ENCODE data around the gene PLXNB2. TPM values are rescaled to one million over a fixed set of nuclear protein-coding genes. Genes with fewer than 3 reads are reported as not detected.
A peak's percentile ranks its signal among the peaks of the same experiment; 100 is the strongest.

PLXNB2 gene
- total RNA-seq, 1 experiment from 2014 or later = 42.4 TPM

DNA sequence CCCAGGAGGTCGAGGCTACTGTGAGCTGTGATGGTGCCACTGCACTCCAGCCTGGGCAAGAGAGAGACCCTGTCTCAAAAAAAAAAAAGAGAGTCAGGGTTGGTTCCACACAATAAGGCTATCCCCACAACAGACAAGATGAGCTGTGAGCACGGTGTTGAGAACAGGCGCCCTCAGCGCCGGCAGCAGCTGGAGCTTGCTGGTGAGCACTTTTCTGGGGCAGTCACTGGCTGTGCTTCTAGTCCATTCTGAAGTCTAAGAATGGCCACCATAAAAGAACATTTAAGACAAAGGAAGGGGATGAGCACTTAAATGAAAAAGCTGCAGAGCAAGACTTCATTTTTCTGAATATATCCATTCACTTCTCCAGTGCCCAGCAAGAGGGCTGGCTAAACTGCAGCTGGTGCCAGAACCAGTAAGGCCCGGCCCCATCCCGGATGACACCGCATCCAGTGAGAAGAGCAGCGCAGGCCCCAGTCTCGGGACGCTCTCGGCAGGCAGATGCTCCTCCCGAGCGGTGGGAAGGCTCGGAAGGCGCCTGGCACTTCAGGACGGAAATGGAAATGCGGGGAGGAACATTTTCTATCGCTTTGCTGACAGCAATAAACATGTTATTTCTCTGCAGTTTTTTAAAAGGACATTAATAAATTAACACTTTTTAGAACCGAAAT lies 74.8 kb downstream of the PLXNB2 start:
- DNase-seq (ENCODE audit: low read depth) = no peak

DNA sequence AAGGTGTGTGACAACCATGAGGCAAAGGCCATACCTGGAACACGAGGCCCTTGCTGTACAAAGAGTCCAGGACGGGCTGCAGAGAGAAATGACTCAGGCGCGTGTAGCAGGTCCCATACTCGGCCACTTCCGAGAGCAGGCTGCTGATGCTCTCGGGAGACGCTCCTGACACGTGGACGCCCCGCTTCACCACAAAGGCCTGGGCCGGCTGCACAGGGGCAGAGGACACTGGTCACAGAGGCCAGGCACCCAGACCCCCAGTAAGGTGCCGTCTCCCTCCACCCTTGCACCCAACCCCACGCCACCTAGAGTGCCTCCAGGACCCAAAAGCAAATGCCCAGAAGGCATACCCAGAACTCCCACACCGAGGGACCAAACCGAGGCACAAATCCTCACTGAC lies 78.1 kb downstream of the PLXNB2 start:
- DNase-seq (ENCODE audit: low read depth) = no peak

DNA sequence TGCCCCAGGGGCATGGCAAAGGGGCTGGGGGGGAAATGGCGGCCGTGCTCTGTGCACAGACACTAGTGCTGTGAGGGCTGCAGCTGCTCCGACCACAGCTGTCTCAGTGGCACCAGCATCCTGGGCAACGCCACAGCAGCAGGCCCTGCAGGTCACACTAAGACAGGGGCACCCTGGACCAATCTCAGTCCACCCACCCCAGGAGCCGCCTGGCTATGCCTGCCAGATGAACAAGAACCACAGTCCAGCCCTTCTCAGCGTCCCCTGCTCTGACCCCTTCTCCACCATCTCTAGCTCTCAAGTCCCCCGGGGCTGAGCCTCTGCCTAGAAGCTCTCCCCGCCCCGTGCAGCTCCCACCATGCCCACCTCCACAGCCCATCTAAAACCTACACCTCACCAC lies 79.1 kb downstream of the PLXNB2 start:
- no peak for DNase-seq (ENCODE audit: low read depth)

DNA sequence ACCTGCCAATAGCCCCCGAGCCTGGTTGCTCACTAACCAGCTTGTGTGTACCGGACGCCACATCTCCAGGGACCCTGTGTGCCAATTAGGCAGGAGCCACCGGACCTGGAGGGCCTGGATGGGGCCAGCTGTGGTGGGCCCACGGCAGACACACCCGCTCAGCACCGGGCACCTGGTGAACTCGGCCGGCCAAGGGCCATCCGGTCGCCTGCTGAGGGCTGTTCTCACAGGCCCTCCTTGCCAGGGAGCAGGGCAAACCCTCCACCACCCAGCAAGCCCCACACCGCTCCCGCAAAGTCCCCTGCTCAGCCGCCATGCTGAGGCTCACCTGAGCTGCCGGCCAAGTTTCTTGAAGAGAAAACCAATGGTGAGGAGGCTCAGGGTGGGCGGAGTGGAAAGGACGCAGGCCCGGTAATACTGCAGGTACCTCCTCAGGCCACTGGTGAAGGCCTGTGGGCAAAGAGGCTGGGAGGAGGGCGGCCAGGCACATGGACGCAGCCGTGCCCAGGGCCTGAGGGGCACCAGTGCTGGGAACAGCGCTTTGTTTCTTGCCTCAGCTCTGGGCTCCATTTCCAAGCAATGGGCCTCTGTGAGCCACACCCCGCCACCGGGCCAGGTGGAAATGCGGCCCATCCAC lies 79.7 kb downstream of the PLXNB2 start:
- DNase-seq (ENCODE audit: low read depth) = no peak

DNA sequence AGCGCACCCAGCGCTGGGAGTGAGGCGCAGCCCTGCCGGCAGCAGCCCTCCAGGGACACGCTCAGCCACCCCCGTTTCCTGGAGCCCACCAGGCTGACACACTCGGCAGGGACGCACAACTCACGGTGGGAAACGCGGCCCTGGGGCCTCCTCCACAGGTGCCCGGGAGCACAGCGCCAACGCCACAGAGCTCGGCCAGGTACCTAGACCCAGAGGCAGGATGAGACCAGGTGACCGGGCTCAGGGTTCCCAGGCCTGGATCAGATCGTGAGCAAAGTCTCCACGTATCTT lies 80.6 kb downstream of the PLXNB2 start:
- peak; percentile 1 for DNase-seq (ENCODE audit: low read depth)

DNA sequence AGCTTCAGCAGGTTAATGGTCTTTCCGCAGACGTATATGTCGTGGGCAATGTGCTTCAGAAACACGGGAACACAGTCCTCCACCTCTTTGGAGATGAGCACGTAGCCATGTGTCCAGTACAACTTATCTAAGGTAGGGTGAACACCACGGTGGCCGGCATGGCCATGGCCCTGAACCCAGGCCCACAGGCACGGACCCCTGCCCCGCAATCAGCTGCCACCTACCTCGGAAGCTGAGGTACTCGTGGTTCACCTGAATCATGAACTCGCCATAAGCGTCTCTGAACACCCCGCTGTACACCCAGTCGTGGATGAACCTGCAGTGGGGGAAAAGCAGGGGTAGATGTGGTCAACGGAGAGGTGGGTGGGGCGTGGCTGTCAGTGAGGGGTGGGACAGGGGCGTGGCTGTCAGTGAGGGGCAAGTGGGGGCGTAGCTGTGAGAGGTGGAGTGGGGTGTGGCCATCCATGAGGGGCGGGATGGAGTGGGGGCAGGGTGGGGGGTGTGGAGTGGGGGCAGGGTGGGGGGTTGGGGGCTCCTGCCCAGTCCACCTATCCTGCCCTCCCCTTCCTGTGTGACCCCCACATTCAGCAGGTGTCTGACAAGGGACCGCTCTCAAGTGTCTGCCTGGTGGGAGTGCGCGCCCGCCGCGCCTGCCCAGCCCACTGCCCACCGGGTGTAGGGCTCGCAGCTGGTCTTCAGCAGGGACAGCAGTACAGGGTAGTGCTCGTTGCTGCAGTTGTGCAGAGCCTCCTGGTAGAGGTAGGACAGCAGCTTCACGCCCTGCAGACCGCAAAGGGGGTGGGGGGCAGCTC lies 81.2 kb downstream of the PLXNB2 start:
- peak; percentile 2 for DNase-seq (ENCODE audit: low read depth)

DNA sequence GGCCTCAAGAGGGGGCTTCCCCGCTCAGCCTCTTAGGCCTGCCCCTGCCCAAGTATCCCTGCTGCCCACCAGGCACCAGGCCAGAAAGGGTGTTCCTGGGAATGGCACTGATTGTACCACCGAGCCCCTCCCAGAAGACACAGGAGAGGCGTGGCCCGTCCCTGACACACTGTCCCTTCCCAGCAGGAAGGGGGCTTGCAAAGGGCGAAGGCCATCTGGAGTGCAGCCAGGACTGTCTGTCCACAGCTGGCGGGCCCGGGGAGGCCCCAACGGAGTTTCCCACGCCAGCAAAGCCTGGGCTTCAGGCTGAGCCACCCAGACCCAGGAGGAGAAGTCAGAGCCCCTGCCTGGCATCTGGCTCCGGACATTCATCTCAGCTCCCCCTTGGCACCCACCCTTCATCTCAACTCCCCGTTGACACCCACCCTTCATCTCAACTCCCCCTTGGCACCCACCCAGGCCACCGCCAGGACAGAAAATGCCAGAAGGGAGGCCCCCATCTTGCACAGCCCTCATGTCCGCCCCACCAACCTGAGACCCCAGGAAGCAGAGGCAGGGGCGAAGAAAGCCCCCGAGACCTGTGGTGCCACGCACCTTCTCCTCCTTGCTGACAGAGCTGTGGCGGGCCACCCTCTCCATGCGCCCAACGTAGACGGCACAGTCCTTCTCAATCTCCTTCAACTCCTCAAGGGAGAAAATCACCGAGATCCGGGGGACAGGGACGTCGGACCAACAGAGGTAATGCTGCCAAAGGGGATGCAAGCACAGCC lies 82.1 kb downstream of the PLXNB2 start:
- DNase-seq (ENCODE audit: low read depth) = peak; percentile 2

Other genes starting within 250 kb of the PLXNB2 start
- not detected in 2 replicates for gene TTLL8, start 249.3 kb downstream of the PLXNB2 start, total RNA-seq (2014; rRNA removed; shearing (Covaris generic))
- not detected in 2 replicates for gene MLC1, start 222.2 kb downstream of the PLXNB2 start, total RNA-seq (2014; rRNA removed; shearing (Covaris generic))
- 0.11 TPM in 1 of 2 replicates, not detected in the other for gene MOV10L1, start 217.6 kb downstream of the PLXNB2 start, total RNA-seq (2014; rRNA removed; shearing (Covaris generic))
- 0.48 and 1.5 TPM in 2 replicates for gene PANX2, start 136.9 kb downstream of the PLXNB2 start, total RNA-seq (2014; rRNA removed; shearing (Covaris generic))
- gene TRABD, start 121.7 kb downstream of the PLXNB2 start, total RNA-seq (2014; rRNA removed; shearing (Covaris generic)) = 21.8 and 26.3 TPM in 2 replicates
- 19.1 and 20.5 TPM in 2 replicates for gene SELENOO, start 106.6 kb downstream of the PLXNB2 start, total RNA-seq (2014; rRNA removed; shearing (Covaris generic))
- gene TUBGCP6, start 62.6 kb downstream of the PLXNB2 start, total RNA-seq (2014; rRNA removed; shearing (Covaris generic)) = 9.0 and 17.3 TPM in 2 replicates
- gene HDAC10, start 56.4 kb downstream of the PLXNB2 start, total RNA-seq (2014; rRNA removed; shearing (Covaris generic)) = 5.1 and 18.1 TPM in 2 replicates
- gene MAPK12, start 46.0 kb downstream of the PLXNB2 start, total RNA-seq (2014; rRNA removed; shearing (Covaris generic)) = 14.6 and 16.9 TPM in 2 replicates
- 1.3 and 4.8 TPM in 2 replicates for gene MAPK11, start 37.3 kb downstream of the PLXNB2 start, total RNA-seq (2014; rRNA removed; shearing (Covaris generic))
- gene DENND6B, start 19.4 kb upstream of the PLXNB2 start, total RNA-seq (2014; rRNA removed; shearing (Covaris generic)) = 0.09 and 1.3 TPM in 2 replicates
- gene PPP6R2, start 35.7 kb upstream of the PLXNB2 start, total RNA-seq (2014; rRNA removed; shearing (Covaris generic)) = 29.3 and 39.1 TPM in 2 replicates
- gene SBF1, start 167.4 kb upstream of the PLXNB2 start, total RNA-seq (2014; rRNA removed; shearing (Covaris generic)) = 40.5 and 47.0 TPM in 2 replicates
- 0.03 and 0.23 TPM in 2 replicates for gene ADM2, start 173.9 kb upstream of the PLXNB2 start, total RNA-seq (2014; rRNA removed; shearing (Covaris generic))
- gene MIOX, start 179.2 kb upstream of the PLXNB2 start, total RNA-seq (2014; rRNA removed; shearing (Covaris generic)) = not detected in 2 replicates
- 13.9 and 25.4 TPM in 2 replicates for gene LMF2, start 200.1 kb upstream of the PLXNB2 start, total RNA-seq (2014; rRNA removed; shearing (Covaris generic))
- gene NCAPH2, start 200.6 kb upstream of the PLXNB2 start, total RNA-seq (2014; rRNA removed; shearing (Covaris generic)) = 70.7 and 85.0 TPM in 2 replicates
- 9.4 and 11.5 TPM in 2 replicates for gene SCO2, start 218.0 kb upstream of the PLXNB2 start, total RNA-seq (2014; rRNA removed; shearing (Covaris generic))
- gene TYMP, start 222.4 kb upstream of the PLXNB2 start, total RNA-seq (2014; rRNA removed; shearing (Covaris generic)) = 5.1 and 5.3 TPM in 2 replicates
- 0.06 TPM in 1 of 2 replicates, not detected in the other for gene KLHDC7B, start 238.3 kb upstream of the PLXNB2 start, total RNA-seq (2014; rRNA removed; shearing (Covaris generic))